Dendritic cell treated with granulocyte-macrophage colony-stimulating factor and Interleukin-4, amounts not matched to agents 40 ng/mL and 50 ng/mL, for 4 days (primary cell): ENCODE measurements around the gene SYF2.

Source experiments
- H3K27ac Mint-ChIP-seq: one replicate; pipeline ENCODE4 v1.8.0; 2022; ENCODE audit warnings: mild to moderate bottlenecking, mixed read lengths
- H3K27me3 Mint-ChIP-seq: one replicate; pipeline ENCODE4 v1.8.0; 2022; ENCODE audit warnings: mild to moderate bottlenecking, mixed read lengths
- H3K36me3 Mint-ChIP-seq: one replicate; pipeline ENCODE4 v1.8.0; 2022; ENCODE audit warnings: low read depth, mixed read lengths
- H3K4me1 Mint-ChIP-seq: one replicate; pipeline ENCODE4 v1.8.0; 2022; ENCODE audit warnings: low read depth, mixed read lengths
- H3K4me3 Mint-ChIP-seq: one replicate; pipeline ENCODE4 v1.8.0; 2022; ENCODE audit warnings: mild to moderate bottlenecking, moderate library complexity, mixed read lengths
- H3K9me3 Mint-ChIP-seq: one replicate; pipeline ENCODE4 v1.8.0; 2022; ENCODE audit warnings: mixed read lengths
- intact Hi-C: fragments of 100-400 bp; cut with micrococcal nuclease; formaldehyde crosslinking; loops from one replicate; pipeline ENCODE4 v1.15.0; 2022

Gene SYF2

DNA sequence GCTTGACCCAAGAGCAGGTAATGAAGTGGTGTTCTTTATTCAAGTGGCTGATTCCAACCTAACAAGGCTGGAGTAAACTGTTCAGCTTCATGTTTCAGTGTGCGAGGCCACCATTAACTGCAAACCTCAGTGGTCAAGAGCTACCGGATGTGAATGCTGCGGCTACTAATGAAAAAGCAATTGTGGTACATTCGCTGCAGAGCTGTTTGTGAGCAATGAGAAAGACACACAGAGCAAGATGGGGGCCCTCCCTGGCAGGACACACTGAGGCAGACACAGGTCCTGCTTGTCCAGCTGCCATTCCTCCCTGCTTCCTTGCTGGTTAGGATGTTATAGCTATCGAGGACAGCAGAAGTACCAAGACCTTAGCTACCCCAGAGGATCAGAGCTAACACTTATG is 26.1 kb downstream of the SYF2 start:
- no peaks in the 10 kb centered on the region for H3K9me3 Mint-ChIP-seq
- peaks cover 6% of the 10 kb centered on the region for H3K4me1 Mint-ChIP-seq
- intact Hi-C loops = no loop called here
- H3K36me3 Mint-ChIP-seq = no peaks in the 10 kb centered on the region
- peaks cover 7% of the 10 kb centered on the region for H3K27me3 Mint-ChIP-seq
- no peak overlapping the region for H3K27ac Mint-ChIP-seq
- no peak overlapping the region for H3K4me3 Mint-ChIP-seq

DNA sequence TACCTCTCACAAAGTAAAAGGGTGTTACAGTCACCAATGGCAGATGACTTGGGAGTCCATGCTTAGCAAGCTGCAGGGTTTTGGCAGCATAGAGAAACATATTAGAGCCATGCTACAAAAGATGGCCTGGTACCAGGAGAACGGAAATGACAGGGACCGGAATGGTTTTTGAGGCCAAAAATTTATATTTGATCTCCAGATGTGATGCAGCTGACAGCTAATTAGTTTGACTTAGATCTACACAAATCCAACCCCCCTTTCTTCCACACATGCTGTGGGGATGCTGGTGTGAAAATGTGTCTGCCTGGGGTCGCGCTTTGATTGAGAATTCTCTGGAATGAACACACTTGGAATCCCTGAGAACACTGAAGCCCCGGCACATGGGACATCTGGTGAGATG is 26.5 kb downstream of the SYF2 start:
- Mint-ChIP-seq H3K4me3 (no peak overlapping the region), H3K4me1 (peaks cover 6% of the 10 kb centered on the region), H3K9me3 (no peaks in the 10 kb centered on the region), H3K27ac (no peak overlapping the region), H3K36me3 (no peaks in the 10 kb centered on the region), H3K27me3 (peaks cover 7% of the 10 kb centered on the region)
- intact Hi-C loops = no loop called here

DNA sequence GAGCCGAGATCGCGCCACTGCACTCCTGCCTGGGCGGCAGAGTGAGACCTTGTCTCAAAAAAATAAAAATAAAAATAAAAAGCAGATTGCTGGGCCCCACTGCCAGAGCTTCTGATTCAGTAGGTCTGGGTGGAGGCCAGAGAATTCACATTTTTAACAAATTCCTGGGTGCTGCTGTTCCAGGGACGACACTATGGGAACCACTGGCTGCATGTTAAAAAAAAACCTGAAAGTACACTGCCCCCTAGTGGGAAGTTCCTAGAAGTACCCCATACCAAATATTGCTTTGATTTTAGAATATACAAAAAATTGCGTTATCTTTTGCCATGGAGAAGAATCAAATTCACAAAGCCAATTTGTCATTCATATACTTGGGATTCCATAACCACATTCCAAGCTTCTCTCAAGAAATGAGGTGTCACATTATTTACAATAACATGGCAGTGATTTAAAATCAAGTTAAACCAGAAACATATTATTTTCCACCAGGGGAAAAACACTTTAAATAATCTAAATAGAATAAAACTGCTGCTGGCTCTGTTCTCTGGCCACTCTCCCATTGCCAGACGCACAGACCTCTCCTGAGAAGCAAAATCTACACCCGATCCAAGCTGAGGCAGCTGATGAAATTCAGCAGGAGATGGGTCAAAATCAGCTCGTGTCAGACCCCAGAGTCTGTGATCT is 27.4 kb downstream of the SYF2 start:
- Mint-ChIP-seq H3K4me1 (peaks cover 6% of the 10 kb centered on the region), H3K9me3 (no peaks in the 10 kb centered on the region), H3K36me3 (no peaks in the 10 kb centered on the region), H3K27ac (no peak overlapping the region), H3K27me3 (peaks cover 2% of the 10 kb centered on the region), H3K4me3 (no peak overlapping the region)
- intact Hi-C loops = loop anchor here (5.0 kb wide), 1 partner anchor 358 kb away; no protein-coding TSS in a partner anchor

DNA sequence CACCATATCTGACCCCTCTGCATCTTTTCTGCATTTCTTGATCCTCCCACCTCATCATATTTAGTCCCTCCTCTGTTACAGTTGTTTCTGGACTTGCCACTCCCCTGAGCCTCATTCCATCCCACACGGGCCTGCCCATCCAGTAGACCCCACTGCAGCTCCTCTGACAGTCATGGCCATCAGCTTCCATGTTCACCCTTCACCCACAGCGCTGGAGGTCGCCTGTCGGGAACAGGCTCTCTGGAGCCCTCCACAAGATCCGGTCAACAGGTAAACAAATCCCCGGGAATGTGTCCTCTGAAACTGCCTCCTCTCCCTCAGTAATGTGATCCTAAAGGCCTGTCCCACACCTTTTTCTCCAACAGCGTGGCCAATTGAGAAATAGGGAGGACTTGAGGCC is 31.3 kb downstream of the SYF2 start:
- Mint-ChIP-seq H3K27ac (no peak overlapping the region), H3K36me3 (no peaks in the 10 kb centered on the region), H3K27me3 (peaks cover 17% of the 10 kb centered on the region), H3K4me1 (peaks cover 11% of the 10 kb centered on the region), H3K4me3 (no peak overlapping the region), H3K9me3 (no peaks in the 10 kb centered on the region)
- intact Hi-C loops = loop anchor here (5.0 kb wide), 1 partner anchor 354 kb away; no protein-coding TSS in a partner anchor

DNA sequence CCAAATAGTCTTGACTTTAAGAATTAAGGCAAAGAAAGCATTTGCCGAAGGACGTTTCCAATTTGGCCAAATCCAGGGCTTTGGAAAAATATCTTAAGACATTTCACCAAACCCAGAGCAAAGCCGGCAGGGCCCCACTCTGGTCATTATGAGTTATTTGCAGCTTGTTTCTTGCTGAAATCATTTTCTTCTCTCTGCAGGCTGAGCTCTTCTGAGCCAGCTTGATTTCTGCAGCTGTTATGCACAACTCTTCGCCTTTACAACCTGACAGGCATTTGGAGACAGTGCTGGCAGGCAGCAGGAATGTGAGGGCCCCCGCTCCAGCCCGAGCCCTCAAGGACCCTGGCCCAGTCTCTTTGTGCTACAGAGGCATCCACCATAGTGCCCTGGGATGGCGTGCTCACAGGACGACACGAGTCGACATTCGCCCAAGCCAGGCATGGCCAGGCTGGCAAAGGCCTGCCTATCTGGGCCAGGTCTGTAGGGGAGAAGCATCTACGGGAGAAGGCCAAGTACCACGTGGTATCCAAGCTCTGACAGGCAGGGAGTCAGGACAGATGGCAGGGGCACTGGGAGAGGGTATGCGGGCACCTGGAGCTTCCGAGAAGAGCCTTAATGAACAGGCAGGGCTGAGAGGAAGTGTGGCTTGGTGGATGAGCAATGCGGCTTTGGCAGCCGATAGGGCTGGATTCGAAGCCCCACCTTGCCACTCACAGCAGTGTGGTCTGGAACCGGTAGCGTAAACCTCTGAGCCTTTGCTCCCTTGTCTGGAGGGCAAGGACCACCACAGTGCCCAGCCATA is 32.3 kb downstream of the SYF2 start:
- Mint-ChIP-seq H3K36me3 (no peaks in the 10 kb centered on the region), H3K27ac (no peak overlapping the region), H3K27me3 (peaks cover 17% of the 10 kb centered on the region), H3K4me1 (peaks cover 11% of the 10 kb centered on the region), H3K4me3 (no peak overlapping the region), H3K9me3 (no peaks in the 10 kb centered on the region)
- intact Hi-C loops = loop anchor here (5.0 kb wide), 1 partner anchor 353 kb away; no protein-coding TSS in a partner anchor

DNA sequence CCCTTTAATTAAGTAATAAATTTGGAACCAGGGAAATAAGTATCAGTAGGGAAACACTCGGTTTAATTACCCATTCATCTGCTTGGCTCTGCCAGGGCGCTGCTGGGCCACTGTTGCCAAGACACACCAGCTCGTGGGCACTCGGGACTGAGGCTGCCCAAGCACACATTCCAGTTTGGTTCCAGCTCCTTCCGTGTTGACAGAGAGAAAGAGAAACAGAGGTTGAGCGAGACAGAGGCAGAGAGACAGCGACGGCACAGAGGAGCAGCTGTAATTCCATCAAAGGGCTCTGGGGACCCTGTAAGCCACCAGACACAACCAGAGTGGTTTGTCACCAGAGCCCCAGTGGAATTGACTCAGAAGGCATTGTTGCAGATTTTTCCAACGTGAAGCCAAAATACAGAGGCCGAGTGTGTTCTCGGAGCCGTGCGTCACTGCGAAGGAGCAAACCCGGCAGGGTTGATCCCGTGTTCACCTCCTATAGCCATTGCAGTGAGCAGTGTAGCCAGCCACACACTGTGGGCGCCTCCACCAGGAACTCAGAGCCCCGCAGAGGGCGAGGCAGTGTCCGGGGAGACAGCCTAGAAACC is 33.5 kb downstream of the SYF2 start:
- H3K4me3 Mint-ChIP-seq = no peak overlapping the region

DNA sequence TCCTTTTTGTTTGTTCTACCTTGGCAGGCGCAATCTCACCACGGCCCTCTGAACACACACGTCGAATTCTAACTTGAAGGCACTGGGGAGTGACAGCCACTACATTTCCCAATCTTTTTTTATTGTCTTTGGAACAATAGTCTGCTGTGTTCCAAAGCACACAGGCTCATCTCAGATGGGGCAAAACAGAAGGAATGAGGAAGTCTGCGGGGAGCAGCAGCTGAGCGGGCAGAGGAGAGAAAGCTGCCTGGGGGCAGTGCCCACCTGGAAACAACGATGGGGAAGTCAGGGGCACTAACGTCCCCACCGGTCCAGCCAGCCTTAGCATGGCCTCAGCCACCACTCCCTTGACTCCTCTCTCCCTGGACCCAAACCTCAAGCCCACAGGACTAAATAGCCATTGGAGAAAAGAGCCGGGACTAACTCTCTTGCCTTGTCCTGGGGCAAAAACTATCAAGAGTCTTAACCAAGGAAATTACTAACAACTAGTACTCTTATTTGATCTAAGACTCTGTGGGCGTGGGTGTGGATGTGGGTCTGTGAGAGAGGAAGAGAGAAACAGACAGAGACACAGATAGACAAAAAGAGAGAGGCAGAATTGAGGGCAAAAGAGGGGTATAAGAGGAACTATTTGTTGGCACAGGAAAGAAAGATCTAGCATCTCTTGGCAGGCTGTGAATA is 34.2 kb downstream of the SYF2 start:
- intact Hi-C loops = no loop called here
- H3K36me3 Mint-ChIP-seq = no peaks in the 10 kb centered on the region
- peaks cover 11% of the 10 kb centered on the region for H3K4me1 Mint-ChIP-seq
- H3K9me3 Mint-ChIP-seq = no peaks in the 10 kb centered on the region
- peaks cover 17% of the 10 kb centered on the region for H3K27me3 Mint-ChIP-seq
- H3K27ac Mint-ChIP-seq = no peak overlapping the region
- no peak overlapping the region for H3K4me3 Mint-ChIP-seq

More for the DNA sequence above, 33.5 kb downstream of the SYF2 start:
- H3K9me3 Mint-ChIP-seq = no peaks in the 10 kb centered on the region
- H3K27ac Mint-ChIP-seq = no peak overlapping the region
- peaks cover 17% of the 10 kb centered on the region for H3K27me3 Mint-ChIP-seq
- H3K4me1 Mint-ChIP-seq = peaks cover 11% of the 10 kb centered on the region
- H3K36me3 Mint-ChIP-seq = no peaks in the 10 kb centered on the region
- intact Hi-C loops = no loop called here

DNA sequence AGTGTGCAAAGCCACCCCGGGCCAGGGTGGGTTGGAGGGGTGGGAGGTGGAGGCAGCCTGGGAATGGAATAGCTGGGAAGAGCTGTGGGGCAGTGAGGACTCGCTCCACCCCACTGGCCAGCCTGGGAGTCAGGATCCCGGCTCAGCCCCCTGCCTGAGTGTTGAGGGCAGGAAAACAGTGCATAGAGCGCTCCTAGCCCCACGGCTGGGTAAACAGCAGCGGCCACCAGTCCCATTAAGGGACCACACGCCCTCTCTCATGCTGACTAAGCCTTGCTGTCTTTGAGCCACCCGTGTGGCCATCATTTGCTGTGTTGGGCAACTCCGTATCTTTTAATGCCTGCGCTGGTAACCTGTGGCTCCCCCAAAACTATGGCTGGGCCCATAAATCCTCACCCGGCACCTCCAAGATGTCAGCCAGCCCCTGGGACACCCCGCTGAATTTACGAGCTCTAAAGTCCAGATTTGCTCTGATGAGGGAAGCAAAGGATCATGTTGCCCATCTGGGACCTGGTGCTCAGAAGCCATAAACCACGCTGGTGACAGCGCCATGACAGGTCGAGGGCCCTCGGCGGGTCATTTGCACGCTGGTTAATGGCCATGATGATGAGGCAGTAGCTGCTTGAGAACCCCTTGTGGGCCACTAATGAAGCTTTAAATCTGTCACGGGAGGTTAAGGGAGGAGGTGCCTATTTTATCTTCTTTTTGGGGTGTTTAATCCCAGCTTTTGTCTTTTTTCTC is 34.9 kb downstream of the SYF2 start:
- H3K27me3 Mint-ChIP-seq = peaks cover 17% of the 10 kb centered on the region
- intact Hi-C loops = no loop called here
- H3K9me3 Mint-ChIP-seq = no peaks in the 10 kb centered on the region
- H3K4me1 Mint-ChIP-seq = peaks cover 11% of the 10 kb centered on the region
- no peaks in the 10 kb centered on the region for H3K36me3 Mint-ChIP-seq
- H3K27ac Mint-ChIP-seq = no peak overlapping the region
- no peak overlapping the region for H3K4me3 Mint-ChIP-seq

DNA sequence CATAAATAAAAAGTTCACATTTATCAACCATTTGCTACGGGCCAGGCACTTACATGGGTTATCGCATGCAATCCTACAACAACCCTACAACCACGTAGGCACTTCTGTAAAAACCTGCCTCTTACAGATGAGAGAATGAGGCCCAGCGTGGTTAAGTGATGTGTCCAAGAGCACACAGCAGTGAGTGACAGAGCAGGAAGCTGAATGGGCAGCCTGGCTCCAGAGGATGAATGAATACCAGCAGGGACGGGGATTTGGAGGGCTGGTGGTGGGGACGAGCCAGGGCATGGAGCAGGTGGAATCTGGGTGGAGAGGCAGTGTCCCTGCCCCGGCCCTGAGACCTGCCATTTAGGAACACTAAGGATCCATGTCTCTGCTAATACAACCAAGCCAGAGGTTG is 35.5 kb downstream of the SYF2 start:
- Mint-ChIP-seq H3K27ac (no peak overlapping the region), H3K27me3 (peaks cover 17% of the 10 kb centered on the region), H3K9me3 (no peaks in the 10 kb centered on the region), H3K4me3 (no peak overlapping the region), H3K36me3 (no peaks in the 10 kb centered on the region), H3K4me1 (peaks cover 11% of the 10 kb centered on the region)
- intact Hi-C loops = no loop called here

DNA sequence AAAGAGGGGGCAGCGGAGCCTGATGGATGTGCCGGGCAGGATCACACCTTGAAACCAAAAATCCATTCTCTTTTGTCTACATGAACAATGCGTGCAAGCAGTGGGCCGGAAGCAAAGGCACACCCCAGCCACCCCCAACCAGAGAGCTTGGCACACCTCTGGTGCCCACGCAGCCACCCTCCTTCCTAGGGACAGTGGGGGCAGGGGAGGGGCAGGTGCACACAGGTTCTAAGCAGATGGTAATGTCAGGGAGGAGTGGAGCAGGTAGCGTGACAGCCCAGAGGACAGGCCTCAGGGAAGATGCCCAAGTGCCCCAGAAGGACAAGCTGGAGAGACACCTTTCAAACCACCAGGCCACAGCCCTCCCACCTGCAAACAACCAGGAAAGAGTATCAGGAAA is 36.5 kb downstream of the SYF2 start:
- Mint-ChIP-seq H3K9me3 (no peaks in the 10 kb centered on the region), H3K4me3 (no peak overlapping the region), H3K36me3 (no peaks in the 10 kb centered on the region), H3K27ac (no peak overlapping the region), H3K4me1 (peaks cover 11% of the 10 kb centered on the region), H3K27me3 (peaks cover 17% of the 10 kb centered on the region)
- intact Hi-C loops = no loop called here

DNA sequence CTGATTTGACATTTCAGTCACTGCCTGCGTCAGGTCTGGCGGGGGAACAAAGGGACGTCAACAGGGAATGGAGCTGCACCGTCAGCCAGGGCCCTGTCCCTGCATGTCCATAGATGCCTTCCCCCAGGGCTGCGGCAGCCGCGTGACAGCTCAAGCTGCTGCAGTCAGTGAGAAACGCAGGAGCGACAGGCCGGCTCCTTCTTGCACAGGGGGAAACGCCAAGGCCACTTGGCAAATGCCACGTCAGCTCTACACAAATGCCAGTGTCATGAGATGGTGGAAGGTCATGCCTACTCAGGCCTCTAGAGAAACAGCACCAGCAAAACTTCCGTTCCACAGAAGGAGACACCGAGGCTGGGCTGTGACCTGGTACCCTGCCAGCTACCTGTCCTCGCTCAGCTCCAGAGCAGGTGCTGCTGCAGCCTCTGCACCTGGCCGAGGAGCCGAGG is 37.7 kb downstream of the SYF2 start:
- Mint-ChIP-seq H3K27me3 (peaks cover 17% of the 10 kb centered on the region), H3K9me3 (no peaks in the 10 kb centered on the region), H3K36me3 (no peaks in the 10 kb centered on the region), H3K27ac (no peak overlapping the region), H3K4me1 (peaks cover 11% of the 10 kb centered on the region), H3K4me3 (no peak overlapping the region)
- intact Hi-C loops = no loop called here

DNA sequence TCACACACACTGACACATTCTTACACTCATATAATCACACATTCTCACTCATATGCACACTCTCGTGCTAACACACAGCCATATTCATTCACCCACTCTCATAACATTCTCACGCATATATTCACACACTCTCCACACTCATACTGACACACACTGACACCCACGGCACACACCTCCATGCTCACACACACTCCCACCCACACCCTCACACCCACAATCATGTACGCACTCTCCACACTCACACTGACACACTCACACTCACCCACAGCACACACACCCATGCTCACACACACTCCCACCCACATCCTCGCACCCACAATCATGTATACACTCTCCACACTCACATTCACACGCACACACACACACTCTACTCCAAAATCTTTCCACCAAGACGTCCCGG is 38.2 kb downstream of the SYF2 start:
- Mint-ChIP-seq H3K27me3 (peaks cover 14% of the 10 kb centered on the region), H3K36me3 (no peaks in the 10 kb centered on the region), H3K4me3 (no peak overlapping the region), H3K9me3 (no peaks in the 10 kb centered on the region), H3K4me1 (peaks cover 11% of the 10 kb centered on the region), H3K27ac (no peak overlapping the region)
- intact Hi-C loops = no loop called here

DNA sequence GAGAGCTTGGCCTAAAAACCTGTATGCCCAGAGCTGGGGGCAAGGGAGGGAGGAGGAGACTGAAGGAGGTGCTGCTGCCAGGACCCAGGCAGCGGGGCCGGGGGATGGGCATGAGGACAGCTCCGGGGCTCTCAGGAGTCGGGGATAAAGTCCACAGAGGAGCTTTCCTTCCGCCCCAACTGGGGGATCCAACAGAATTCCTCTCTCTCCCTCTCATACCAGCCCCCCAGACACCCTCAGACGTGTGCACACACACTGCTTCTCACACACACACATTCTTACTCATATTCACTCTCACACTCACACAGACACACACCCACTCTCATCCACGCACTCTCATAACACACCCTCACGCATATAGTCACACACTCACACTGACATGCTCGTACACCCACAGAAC is 39.1 kb downstream of the SYF2 start:
- H3K4me1 Mint-ChIP-seq = peaks cover 6% of the 10 kb centered on the region
- peaks cover 9% of the 10 kb centered on the region for H3K27me3 Mint-ChIP-seq
- H3K36me3 Mint-ChIP-seq = no peaks in the 10 kb centered on the region
- H3K4me3 Mint-ChIP-seq = no peak overlapping the region
- H3K9me3 Mint-ChIP-seq = no peaks in the 10 kb centered on the region
- H3K27ac Mint-ChIP-seq = no peak overlapping the region
- intact Hi-C loops = no loop called here
